Tibial nerve (tissue), 4 donors: ENCODE results near the gene FAM227A.
"Not testable (repeated sequence)": the region's sequence is repeated elsewhere in the genome, so short reads cannot be mapped to it uniquely, and the experiment has no call there.

Source experiments
- CTCF ChIP-seq, 5 experiments: fragments of 200-600 bp in 3 of 5; fragments of 450-650 bp in 2 of 5; sonication (generic) in 3 of 5; IDR thresholded peaks; one replicate each; pipeline ENCODE4 v1.5.1; 2016 to 2019; ENCODE audit warnings: antibody characterized with exemption in 5 of 5, mild to moderate bottlenecking in 3 of 5, moderate library complexity in 2 of 5
- EP300 ChIP-seq, 2 donors: sonication (generic); formaldehyde crosslinking; IDR thresholded peaks; one replicate each; pipeline ENCODE4 v1.6.1; 2017; ENCODE audit warnings: antibody characterized with exemption in 2 of 2, mild to moderate bottlenecking in 1 of 2
- POLR2A ChIP-seq, 2 donors: fragments of 450-650 bp; IDR thresholded peaks; one replicate each; pipeline ENCODE4 v1.6.1; 2017; ENCODE audit warnings: antibody characterized with exemption in 2 of 2, mild to moderate bottlenecking in 2 of 2, moderate library complexity in 2 of 2

- not testable (repeated sequence) for TF ChIP-seq CTCF, POLR2A, EP300 (IDR thresholded peaks at IDR 0.05)
Measured at GRCh38 chr22:38582923-38583322, 73.3 kb downstream of the FAM227A start.
